ENCODE measurements around the gene PIGP. TPM values are rescaled to one million over a fixed set of nuclear protein-coding genes. Genes with fewer than 3 reads are reported as not detected.
A peak's percentile ranks its signal among the peaks of the same experiment; 100 is the strongest.

The PIGP gene
- total RNA-seq, 5 donors from 2014 or later (not counting 1 experiment from before 2014, with no cell fraction given), result 10.3 to 19.3 (median 15.3) TPM

DNA sequence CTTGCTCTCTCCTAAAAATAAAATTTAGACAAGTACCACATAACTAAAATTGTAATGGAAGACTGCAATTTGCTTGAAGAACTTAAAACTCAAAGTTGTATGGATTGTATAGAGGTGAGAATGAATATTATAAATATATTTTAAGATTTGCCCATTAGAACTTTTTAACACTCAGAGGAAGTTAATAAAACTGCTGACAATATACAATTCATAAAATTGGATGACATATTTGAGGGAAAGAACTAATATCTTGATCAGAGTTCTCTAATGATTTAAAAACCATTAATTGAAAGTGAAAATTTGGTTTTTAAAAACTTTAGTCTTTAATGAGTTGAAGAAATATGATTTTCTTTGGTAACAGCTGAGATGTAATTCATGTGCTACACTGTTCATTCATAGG, 21.1 kb upstream of the PIGP start:
- H3K9me3 Mint-ChIP-seq, result no peaks in the 10 kb centered on the region
- no peaks in the 10 kb centered on the region for H3K27me3 ChIP-seq (replicated peaks in 1 of 2; ENCODE audit: control insufficient read depth in 2 of 2, extremely low read depth in 1 of 2, insufficient read depth in 2 of 2, low read length in 1 of 2)
- DNase-seq (no peak), ATAC-seq (replicated peaks in 1 of 4) (no peak)
- H3K9me3 ChIP-seq, result no peaks in the 10 kb centered on the region
- H3K27me3 Mint-ChIP-seq, result no peaks in the 10 kb centered on the region
- H3K27ac Mint-ChIP-seq, result no peak overlapping the region
- POLR2A ChIA-PET, result no interaction called here
- CTCF ChIA-PET, result no interaction called here
- no peak overlapping the region for H3K4me3 Mint-ChIP-seq
- peaks cover 0 to 5% (median 4%) of the 10 kb centered on the region in 3 donors for H3K4me1 Mint-ChIP-seq
- no peaks in the 10 kb centered on the region for H3K4me1 ChIP-seq (ENCODE audit: control insufficient read depth in 1 of 2, extremely low read depth in 1 of 2, insufficient read depth in 2 of 2, low read length in 2 of 2)
- H3K36me3 ChIP-seq (ENCODE audit: control insufficient read depth in 2 of 2, extremely low read depth in 1 of 2, insufficient read depth in 1 of 2, low read length in 1 of 2), result peaks cover 0 to 40% of the 10 kb centered on the region in 2 donors
- no peak overlapping the region for H3K27ac ChIP-seq (ENCODE audit: low read length)
- peaks cover 55% of the 10 kb centered on the region for H3K36me3 Mint-ChIP-seq
- H3K4me3 ChIP-seq (ENCODE audit: control insufficient read depth in 1 of 2, extremely low read depth in 1 of 2, low read length in 1 of 2), result no peak overlapping the region

DNA sequence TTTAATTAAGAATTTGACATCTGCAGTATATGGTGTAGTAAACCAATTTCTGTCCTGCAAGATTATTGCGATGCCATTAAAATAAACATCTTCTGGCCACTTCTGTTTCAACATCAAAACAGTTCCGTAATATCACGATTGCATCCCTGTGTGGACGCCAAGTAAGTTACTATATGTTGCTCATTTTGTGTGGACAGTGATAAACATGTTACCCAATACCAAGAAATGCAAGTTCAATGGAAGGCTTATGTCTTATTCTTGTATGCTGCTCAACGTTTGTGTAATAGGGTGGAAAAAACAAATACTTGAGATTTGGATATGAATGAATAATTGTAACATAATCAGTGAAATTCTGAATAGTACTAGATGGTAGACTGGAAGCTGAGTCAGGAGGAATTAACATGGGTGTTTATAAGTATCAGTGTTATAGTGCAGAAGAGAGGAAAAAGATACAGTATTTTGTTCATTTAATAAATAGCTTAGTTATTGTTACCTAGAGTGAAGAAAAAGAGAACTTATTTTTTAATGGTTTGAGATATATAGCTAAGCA, 15.4 kb upstream of the PIGP start:
- H3K27ac ChIP-seq (ENCODE audit: low read length), result no peak overlapping the region
- POLR2A ChIA-PET, result no interaction called here
- no peaks in the 10 kb centered on the region for H3K9me3 ChIP-seq
- CTCF ChIA-PET, result no interaction called here
- no peaks in the 10 kb centered on the region for H3K27me3 ChIP-seq (replicated peaks in 1 of 2; ENCODE audit: control insufficient read depth in 2 of 2, extremely low read depth in 1 of 2, insufficient read depth in 2 of 2, low read length in 1 of 2)
- ATAC-seq (replicated peaks in 1 of 4), result no peak
- Mint-ChIP-seq H3K9me3 (no peaks in the 10 kb centered on the region), H3K27ac (no peak overlapping the region), H3K4me3 (no peak overlapping the region), H3K4me1 (peaks cover 0 to 20% (median 12%) of the 10 kb centered on the region in 3 donors), H3K27me3 (no peaks in the 10 kb centered on the region), H3K36me3 (peaks cover 30% of the 10 kb centered on the region)
- H3K4me3 ChIP-seq (ENCODE audit: control insufficient read depth in 1 of 2, extremely low read depth in 1 of 2, low read length in 1 of 2), result no peak overlapping the region
- no peak for DNase-seq
- WGBS (ENCODE audit: insufficient coverage), result no CpG with 5 or more reads among the region's 5 CpGs
- peaks cover 0 to 5% of the 10 kb centered on the region in 2 experiments for H3K4me1 ChIP-seq (ENCODE audit: control insufficient read depth in 1 of 2, extremely low read depth in 1 of 2, insufficient read depth in 2 of 2, low read length in 2 of 2)
- peaks cover 2 to 18% of the 10 kb centered on the region in 2 donors for H3K36me3 ChIP-seq (ENCODE audit: control insufficient read depth in 2 of 2, extremely low read depth in 1 of 2, insufficient read depth in 1 of 2, low read length in 1 of 2)

DNA sequence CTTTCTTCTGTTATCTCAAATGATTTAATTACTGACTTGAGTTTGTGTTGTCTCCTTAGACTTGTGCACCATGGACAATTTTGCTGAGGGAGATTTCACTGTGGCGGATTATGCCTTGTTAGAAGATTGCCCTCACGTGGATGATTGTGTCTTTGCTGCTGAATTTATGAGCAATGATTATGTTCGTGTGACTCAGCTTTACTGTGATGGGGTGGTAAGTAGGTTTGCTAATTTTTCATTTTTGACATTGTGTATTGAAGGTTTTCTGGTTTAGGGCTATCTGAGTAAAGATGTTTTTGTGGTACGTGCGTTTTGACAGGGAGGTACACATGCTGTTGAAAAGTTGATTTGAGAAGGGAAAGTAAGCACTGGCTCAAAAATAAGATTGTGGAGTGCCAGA, 14.3 kb upstream of the PIGP start:
- no peak overlapping the region for H3K4me3 Mint-ChIP-seq
- ChIA-PET CTCF (no interaction called here), POLR2A (interaction anchor here in 1 of 2 donors (0.6 kb wide), 1 partner anchor 12 kb away, joined by 4 read pairs; no protein-coding TSS in a partner anchor)
- H3K27ac Mint-ChIP-seq, result no peak overlapping the region
- H3K4me1 ChIP-seq (ENCODE audit: control insufficient read depth in 1 of 2, extremely low read depth in 1 of 2, insufficient read depth in 2 of 2, low read length in 2 of 2), result peaks cover 3 to 9% of the 10 kb centered on the region in 2 experiments
- DNase-seq (peak in 1 of 35 experiments; percentile 28), ATAC-seq (replicated peaks in 1 of 4) (no peak)
- peaks cover 2 to 18% of the 10 kb centered on the region in 2 donors for H3K36me3 ChIP-seq (ENCODE audit: control insufficient read depth in 2 of 2, extremely low read depth in 1 of 2, insufficient read depth in 1 of 2, low read length in 1 of 2)
- H3K36me3 Mint-ChIP-seq, result peaks cover 26% of the 10 kb centered on the region
- WGBS (ENCODE audit: insufficient coverage), result 81% methylated on average over 5 of the region's 5 CpGs
- peaks cover 0 to 29% (median 22%) of the 10 kb centered on the region in 3 donors for H3K4me1 Mint-ChIP-seq
- H3K9me3 Mint-ChIP-seq, result no peaks in the 10 kb centered on the region
- H3K27me3 Mint-ChIP-seq, result no peaks in the 10 kb centered on the region
- no peaks in the 10 kb centered on the region for H3K27me3 ChIP-seq (replicated peaks in 1 of 2; ENCODE audit: control insufficient read depth in 2 of 2, extremely low read depth in 1 of 2, insufficient read depth in 2 of 2, low read length in 1 of 2)
- no peak overlapping the region for H3K4me3 ChIP-seq (ENCODE audit: control insufficient read depth in 1 of 2, extremely low read depth in 1 of 2, low read length in 1 of 2)
- H3K9me3 ChIP-seq, result no peaks in the 10 kb centered on the region
- H3K27ac ChIP-seq (ENCODE audit: low read length), result no peak overlapping the region

DNA sequence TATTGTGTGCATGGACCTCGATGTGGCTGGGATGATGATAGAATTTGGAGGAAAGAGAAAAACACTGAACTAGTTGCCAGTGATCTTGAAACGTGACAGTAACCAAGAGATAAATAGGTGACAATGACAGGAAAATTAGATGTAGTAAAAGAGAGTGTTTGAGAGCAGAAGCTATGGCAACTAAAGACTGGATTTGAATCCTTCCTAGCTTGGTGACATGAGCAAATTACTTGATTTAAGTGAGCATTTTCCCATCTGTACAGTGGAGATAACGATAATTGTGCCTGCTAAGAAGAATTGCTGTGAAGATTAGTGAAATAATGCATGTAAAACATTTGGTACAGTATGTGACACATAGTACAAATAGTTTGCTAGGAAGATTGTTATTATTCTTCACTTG, 12.9 kb upstream of the PIGP start:
- no peak overlapping the region for H3K4me3 ChIP-seq (ENCODE audit: control insufficient read depth in 1 of 2, extremely low read depth in 1 of 2, low read length in 1 of 2)
- WGBS (ENCODE audit: insufficient coverage), result 92% methylated on average over 3 of the region's 3 CpGs
- no peak overlapping the region for H3K27ac ChIP-seq (ENCODE audit: low read length)
- ChIA-PET CTCF (no interaction called here), POLR2A (no interaction called here)
- peaks cover 2 to 34% (median 27%) of the 10 kb centered on the region in 3 donors for H3K4me1 Mint-ChIP-seq
- no peak overlapping the region for H3K27ac Mint-ChIP-seq
- H3K36me3 ChIP-seq (ENCODE audit: control insufficient read depth in 2 of 2, extremely low read depth in 1 of 2, insufficient read depth in 1 of 2, low read length in 1 of 2), result peaks cover 2 to 14% of the 10 kb centered on the region in 2 donors
- no peaks in the 10 kb centered on the region for H3K27me3 Mint-ChIP-seq
- ATAC-seq (replicated peaks in 1 of 4) (no peak), DNase-seq (no peak)
- H3K27me3 ChIP-seq (replicated peaks in 1 of 2; ENCODE audit: control insufficient read depth in 2 of 2, extremely low read depth in 1 of 2, insufficient read depth in 2 of 2, low read length in 1 of 2), result no peaks in the 10 kb centered on the region
- peaks cover 22% of the 10 kb centered on the region for H3K36me3 Mint-ChIP-seq
- no peak overlapping the region for H3K4me3 Mint-ChIP-seq
- peaks cover 3 to 9% of the 10 kb centered on the region in 2 experiments for H3K4me1 ChIP-seq (ENCODE audit: control insufficient read depth in 1 of 2, extremely low read depth in 1 of 2, insufficient read depth in 2 of 2, low read length in 2 of 2)
- H3K9me3 ChIP-seq, result no peaks in the 10 kb centered on the region
- no peaks in the 10 kb centered on the region for H3K9me3 Mint-ChIP-seq

DNA sequence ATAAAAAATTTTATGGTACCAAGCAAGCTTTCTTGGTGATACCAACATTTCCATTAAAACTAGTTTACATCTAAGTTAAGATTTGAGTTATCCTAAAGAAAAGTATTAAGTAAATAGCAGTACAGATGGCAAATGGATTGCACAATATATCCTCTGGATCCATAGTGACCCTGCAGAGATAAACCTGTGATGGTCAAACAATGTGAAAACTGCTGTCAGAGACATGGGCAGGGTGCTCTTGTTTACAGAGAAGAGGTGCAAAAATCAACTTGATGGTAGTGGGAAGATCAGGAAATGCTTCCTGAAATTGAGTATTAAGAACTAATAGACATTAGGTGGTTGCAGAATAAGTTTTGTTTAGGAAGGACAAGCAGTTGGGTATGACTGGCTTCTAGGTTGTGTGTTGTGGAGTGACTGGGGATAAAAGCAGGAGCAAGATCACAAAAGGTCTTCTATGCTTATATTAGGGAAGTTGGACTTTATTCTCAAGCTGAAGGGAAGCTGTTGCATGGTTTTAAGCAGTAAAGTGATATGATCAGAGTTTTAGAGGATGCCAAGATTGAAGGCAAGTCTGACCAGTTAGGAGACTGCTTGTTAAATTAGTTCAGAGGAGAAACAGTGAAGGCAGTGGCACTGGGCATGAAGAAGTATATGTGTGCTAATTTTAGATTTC, 10.1 kb upstream of the PIGP start:
- Mint-ChIP-seq H3K27ac (no peak overlapping the region), H3K36me3 (peaks cover 15% of the 10 kb centered on the region), H3K27me3 (no peaks in the 10 kb centered on the region), H3K9me3 (peaks cover 0 to 5% (median 5%) of the 10 kb centered on the region in 3 donors), H3K4me1 (peaks cover 25 to 45% (median 42%) of the 10 kb centered on the region in 3 donors), H3K4me3 (peak overlapping the region in 1 of 3 donors; percentile 3)
- Histone ChIP-seq H3K4me3 (ENCODE audit: control insufficient read depth in 1 of 2, extremely low read depth in 1 of 2, low read length in 1 of 2) (no peak overlapping the region), H3K27ac (ENCODE audit: low read length) (no peak overlapping the region), H3K4me1 (ENCODE audit: control insufficient read depth in 1 of 2, extremely low read depth in 1 of 2, insufficient read depth in 2 of 2, low read length in 2 of 2) (peaks cover 3 to 9% of the 10 kb centered on the region in 2 experiments), H3K27me3 (replicated peaks in 1 of 2; ENCODE audit: control insufficient read depth in 2 of 2, extremely low read depth in 1 of 2, insufficient read depth in 2 of 2, low read length in 1 of 2) (no peaks in the 10 kb centered on the region), H3K9me3 (no peaks in the 10 kb centered on the region), H3K36me3 (ENCODE audit: control insufficient read depth in 2 of 2, extremely low read depth in 1 of 2, insufficient read depth in 1 of 2, low read length in 1 of 2) (peaks cover 2 to 6% of the 10 kb centered on the region in 2 donors)
- ChIA-PET CTCF (interaction anchor here in 1 of 2 donors (0.7 kb wide), 1 partner anchor 168 kb away, joined by 3 read pairs; no protein-coding TSS in a partner anchor), POLR2A (interaction anchor here in 1 of 2 donors (0.6 kb wide), 1 partner anchor 42 kb away, joined by 3 read pairs; no protein-coding TSS in a partner anchor)
- ATAC-seq (replicated peaks in 1 of 4), result no peak
- DNase-seq, result no peak

DNA sequence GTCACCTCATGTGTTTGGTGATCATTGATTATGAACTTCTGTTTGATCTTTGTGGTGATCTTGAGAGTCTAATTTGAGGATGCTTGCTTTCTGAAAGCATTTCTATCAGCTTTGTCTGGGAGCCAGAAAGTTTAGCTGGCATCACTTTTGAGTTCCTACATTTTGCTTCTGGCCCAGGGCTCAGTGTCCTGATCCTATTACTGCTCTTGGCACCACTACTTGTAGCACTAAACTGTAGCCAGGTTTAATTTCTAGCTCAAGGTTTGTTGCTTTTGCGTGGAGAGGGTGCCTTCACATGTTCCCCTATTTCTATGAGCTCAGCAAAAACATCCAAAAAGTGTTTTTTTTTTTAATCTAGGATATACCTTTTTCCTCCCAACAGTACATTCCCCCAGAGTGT, 9.5 kb upstream of the PIGP start:
- Mint-ChIP-seq H3K27me3 (no peaks in the 10 kb centered on the region), H3K4me1 (peaks cover 31 to 51% (median 48%) of the 10 kb centered on the region in 3 donors), H3K36me3 (peaks cover 15% of the 10 kb centered on the region), H3K9me3 (peaks cover 0 to 5% (median 5%) of the 10 kb centered on the region in 3 donors), H3K27ac (no peak overlapping the region), H3K4me3 (no peak overlapping the region)
- Histone ChIP-seq H3K36me3 (ENCODE audit: control insufficient read depth in 2 of 2, extremely low read depth in 1 of 2, insufficient read depth in 1 of 2, low read length in 1 of 2) (peaks cover 2 to 4% of the 10 kb centered on the region in 2 donors), H3K27ac (ENCODE audit: low read length) (no peak overlapping the region), H3K9me3 (no peaks in the 10 kb centered on the region), H3K27me3 (replicated peaks in 1 of 2; ENCODE audit: control insufficient read depth in 2 of 2, extremely low read depth in 1 of 2, insufficient read depth in 2 of 2, low read length in 1 of 2) (no peaks in the 10 kb centered on the region), H3K4me1 (ENCODE audit: control insufficient read depth in 1 of 2, extremely low read depth in 1 of 2, insufficient read depth in 2 of 2, low read length in 2 of 2) (peaks cover 3 to 9% of the 10 kb centered on the region in 2 experiments), H3K4me3 (ENCODE audit: control insufficient read depth in 1 of 2, extremely low read depth in 1 of 2, low read length in 1 of 2) (no peak overlapping the region)
- ATAC-seq (replicated peaks in 1 of 4) (no peak), DNase-seq (no peak)
- ChIA-PET POLR2A (interaction anchor here in 1 of 2 donors (0.6 kb wide), 1 partner anchor 41 kb away, joined by 3 read pairs; no protein-coding TSS in a partner anchor), CTCF (interaction anchor here (0.6 to 0.7 kb wide), 2 partner anchors 169 to 1045 kb away, joined by 3 to 4 read pairs; no protein-coding TSS in a partner anchor)
- WGBS (ENCODE audit: insufficient coverage), result no CpG with 5 or more reads among the region's 1 CpG
